LNCaP clone FGC (cell line): ENCODE results near the gene WNT10A.
A peak's percentile ranks its signal among the peaks of the same experiment; 100 is the strongest.
"Not testable (repeated sequence)": the region's sequence is repeated elsewhere in the genome, so short reads cannot be mapped to it uniquely, and the experiment has no call there.

ENCODE experiments used
- DNase-seq: peaks from one replicate; pipeline ENCODE4 v3.0.0-alpha.2; 2011; ENCODE audit warnings: low read depth
- H3K4me3 ChIP-seq: 2 replicates; pipeline ENCODE4 v1.5.1; 2011; ENCODE audit warnings: mild to moderate bottlenecking, low read depth, low read length, control low read depth
- CTCF ChIP-seq: IDR thresholded peaks from 2 replicates; pipeline ENCODE4 v1.5.1; 2012; ENCODE audit warnings: mild to moderate bottlenecking; ENCODE audit not compliant: control insufficient read depth, insufficient read depth; ENCODE audit errors: extremely low read depth

WNT10A gene

GRCh38 chr2:218839430-218839829 is 41.2 kb upstream of the WNT10A start:
- DNase-seq = no peak
- no peak for TF ChIP-seq CTCF

GRCh38 chr2:218839888-218840287 is 40.8 kb upstream of the WNT10A start:
- TF ChIP-seq CTCF = no peak
- no peak for DNase-seq

More at GRCh38 chr2:218839430-218839829, 41.2 kb upstream of the WNT10A start:
- H3K4me3 ChIP-seq = no peak overlapping the region

GRCh38 chr2:218844334-218844733 is 36.3 kb upstream of the WNT10A start:
- not testable (repeated sequence) for H3K4me3 ChIP-seq, DNase-seq

More at GRCh38 chr2:218839888-218840287, 40.8 kb upstream of the WNT10A start:
- H3K4me3 ChIP-seq = no peak overlapping the region

GRCh38 chr2:218846963-218847362 is 33.7 kb upstream of the WNT10A start:
- DNase-seq, H3K4me3 ChIP-seq: not testable (repeated sequence)

GRCh38 chr2:218849721-218850120 is 30.9 kb upstream of the WNT10A start:
- H3K4me3 ChIP-seq = no peak overlapping the region
- DNase-seq = no peak
- TF ChIP-seq CTCF = no peak

- TF ChIP-seq CTCF = no peak
- H3K4me3 ChIP-seq = no peak overlapping the region
- DNase-seq = no peak
Observed at GRCh38 chr2:218850796-218851195, 29.9 kb upstream of the WNT10A start.

- DNase-seq = no peak
- TF ChIP-seq CTCF = no peak
- H3K4me3 ChIP-seq = no peak overlapping the region
Observed at GRCh38 chr2:218851286-218851685, 29.4 kb upstream of the WNT10A start.

- DNase-seq = no peak
- H3K4me3 ChIP-seq = no peak overlapping the region
Observed at GRCh38 chr2:218852911-218853667, 27.6 kb upstream of the WNT10A start.

More at GRCh38 chr2:218852911-218853667, 27.6 kb upstream of the WNT10A start:
- peak; percentile 72 for TF ChIP-seq CTCF
